Thyroid gland (tissue), 4 donors: ENCODE measurements around the gene ZNF536. TPM values are rescaled to one million over a fixed set of nuclear protein-coding genes. Genes with fewer than 3 reads are reported as not detected.

ENCODE experiments used
- DNase-seq, 2 donors: peaks; one replicate each; pipeline ENCODE4 v3.0.0-alpha.2; 2019
- H3K27ac ChIP-seq, 3 donors: fragments of 200-600 bp; sonication (generic); 1 replicate in 2 of 3; 2 replicates in 1 of 3; pipeline ENCODE4 v1.5.1; 2016 to 2019; ENCODE audit warnings: mild to moderate bottlenecking in 1 of 3, moderate library complexity in 1 of 3
- H3K27me3 ChIP-seq: fragments of 200-600 bp; sonication (generic); one replicate; pipeline ENCODE4 v1.5.1; 2019
- H3K36me3 ChIP-seq, 2 donors: fragments of 200-600 bp; sonication (generic); one replicate each; pipeline ENCODE4 v1.5.1; 2016 to 2019
- H3K4me1 ChIP-seq, 2 donors: fragments of 200-600 bp; sonication (generic); one replicate each; pipeline ENCODE4 v1.5.1; 2017 to 2019
- H3K4me3 ChIP-seq, 3 donors: fragments of 200-600 bp; sonication (generic); replicated peaks in 1 of 3; 1 replicate in 2 of 3; 2 replicates in 1 of 3; pipeline ENCODE4 v1.5.1; 2016; ENCODE audit warnings: mild to moderate bottlenecking in 1 of 3
- H3K9me3 ChIP-seq: fragments of 200-600 bp; sonication (generic); one replicate; pipeline ENCODE4 v1.5.1; 2017
- CTCF ChIP-seq, 6 experiments: fragments of 200-600 bp in 3 of 6; fragments of 450-650 bp in 3 of 6; sonication (generic) in 3 of 6; IDR thresholded peaks; one replicate each; pipeline ENCODE4 v1.5.1; 2016 to 2019; ENCODE audit warnings: antibody characterized with exemption in 6 of 6, mild to moderate bottlenecking in 2 of 6, inconsistent platforms in 1 of 6, moderate library complexity in 1 of 6
- POLR2A ChIP-seq, 2 donors: fragments of 450-650 bp; IDR thresholded peaks; one replicate each; pipeline ENCODE4 v1.6.1; 2017; ENCODE audit warnings: antibody characterized with exemption in 2 of 2, mild to moderate bottlenecking in 2 of 2, moderate library complexity in 1 of 2
- WGBS, 2 donors: methylation state at CpG; one replicate each; pipeline ENCODE4 v1.1.5; 2017; 5-methylcytosine and 5-hydroxymethylcytosine counted together
- intact Hi-C: fragments of 100-400 bp; cut with DNase I; formaldehyde crosslinking; loops from one replicate; pipeline ENCODE4 v1.15.1; 2023
- total RNA-seq, 4 donors: library from RNA; depleted of rRNA; stranded (reverse); fragments of >200 nt; gene quantifications; one replicate each; pipeline ENCODE4 v1.2.3, GENCODE V29; 2016

Gene ZNF536
- total RNA-seq, 4 donors from 2014 or later, result 1.1 to 10.8 (median 5.3) TPM

DNA sequence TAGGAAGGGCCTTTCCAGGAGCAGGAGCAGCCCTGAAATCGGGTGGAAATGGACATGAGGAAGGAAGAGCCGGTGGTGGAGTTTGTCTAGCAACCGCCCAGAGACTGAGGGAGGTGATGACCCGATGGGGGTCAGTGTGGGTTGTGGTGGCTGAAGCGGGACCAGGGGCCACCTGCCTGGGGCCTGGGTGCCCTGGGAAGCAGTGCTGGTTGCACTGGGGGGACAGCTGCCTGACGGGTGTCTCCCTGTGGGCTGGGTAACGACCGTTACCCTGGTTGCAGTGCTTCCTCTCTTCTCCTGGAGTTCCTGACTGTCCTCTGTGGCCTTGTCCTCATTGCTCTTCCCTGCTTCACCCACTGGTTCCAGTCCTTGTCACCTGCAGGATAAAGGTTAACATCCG is 13.0 kb downstream of the ZNF536 start:
- TF ChIP-seq CTCF (IDR thresholded peaks at IDR 0.05), result no peak
- TF ChIP-seq POLR2A (IDR thresholded peaks at IDR 0.05), result no peak
- WGBS, 2 donors, result 84 to 85% methylated on average over 9 of the region's 9 CpGs
- H3K27ac ChIP-seq, result no peak overlapping the region
- no peaks in the 10 kb centered on the region for H3K9me3 ChIP-seq
- H3K4me3 ChIP-seq, result no peak overlapping the region
- DNase-seq, result no peak
- intact Hi-C loops, result no loop called here
- no peaks in the 10 kb centered on the region for H3K4me1 ChIP-seq
- H3K27me3 ChIP-seq, result no peaks in the 10 kb centered on the region
- no peaks in the 10 kb centered on the region for H3K36me3 ChIP-seq

GRCh38 chr19:30385666-30386065 is 13.5 kb downstream of the ZNF536 start:
- TF ChIP-seq CTCF (IDR thresholded peaks at IDR 0.05), result no peak
- no peak for TF ChIP-seq POLR2A (IDR thresholded peaks at IDR 0.05)
- WGBS, 2 donors, result 92 to 93% methylated on average over 5 of the region's 5 CpGs
- Histone ChIP-seq H3K36me3 (no peaks in the 10 kb centered on the region), H3K9me3 (no peaks in the 10 kb centered on the region), H3K4me1 (no peaks in the 10 kb centered on the region), H3K27ac (no peak overlapping the region), H3K4me3 (no peak overlapping the region), H3K27me3 (no peaks in the 10 kb centered on the region)
- intact Hi-C loops, result no loop called here
- no peak for DNase-seq

DNA sequence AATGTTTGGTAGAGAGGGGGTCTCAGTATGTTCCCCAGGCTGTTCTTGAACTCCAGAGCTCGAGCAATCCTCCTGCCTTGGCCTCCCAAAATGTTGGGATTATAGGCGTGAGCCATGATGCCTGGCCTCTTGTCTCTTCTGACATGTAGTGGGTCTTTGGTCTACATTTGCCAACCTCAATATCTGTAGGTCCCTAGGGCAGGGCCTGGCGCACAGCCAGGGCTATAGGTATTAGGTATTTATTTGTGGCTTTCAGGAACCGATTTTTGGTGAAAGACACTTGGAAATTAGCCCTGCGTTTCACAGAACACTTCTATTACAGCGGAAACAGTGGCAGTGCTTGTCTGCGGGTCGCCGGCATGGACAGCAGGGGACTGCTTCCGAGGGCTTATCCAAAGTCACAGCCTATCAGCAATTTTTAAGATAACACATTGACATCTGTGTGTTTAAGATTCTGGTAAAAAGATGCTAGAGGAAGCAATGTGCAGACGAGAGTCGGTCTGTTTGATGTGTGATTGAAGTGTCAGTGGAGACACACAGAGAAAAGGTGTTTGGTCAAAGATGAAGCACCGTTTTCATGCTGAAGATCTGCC is 14.5 kb downstream of the ZNF536 start:
- TF ChIP-seq CTCF (IDR thresholded peaks at IDR 0.05) (no peak), POLR2A (IDR thresholded peaks at IDR 0.05) (no peak)
- H3K9me3 ChIP-seq, result no peaks in the 10 kb centered on the region

DNA sequence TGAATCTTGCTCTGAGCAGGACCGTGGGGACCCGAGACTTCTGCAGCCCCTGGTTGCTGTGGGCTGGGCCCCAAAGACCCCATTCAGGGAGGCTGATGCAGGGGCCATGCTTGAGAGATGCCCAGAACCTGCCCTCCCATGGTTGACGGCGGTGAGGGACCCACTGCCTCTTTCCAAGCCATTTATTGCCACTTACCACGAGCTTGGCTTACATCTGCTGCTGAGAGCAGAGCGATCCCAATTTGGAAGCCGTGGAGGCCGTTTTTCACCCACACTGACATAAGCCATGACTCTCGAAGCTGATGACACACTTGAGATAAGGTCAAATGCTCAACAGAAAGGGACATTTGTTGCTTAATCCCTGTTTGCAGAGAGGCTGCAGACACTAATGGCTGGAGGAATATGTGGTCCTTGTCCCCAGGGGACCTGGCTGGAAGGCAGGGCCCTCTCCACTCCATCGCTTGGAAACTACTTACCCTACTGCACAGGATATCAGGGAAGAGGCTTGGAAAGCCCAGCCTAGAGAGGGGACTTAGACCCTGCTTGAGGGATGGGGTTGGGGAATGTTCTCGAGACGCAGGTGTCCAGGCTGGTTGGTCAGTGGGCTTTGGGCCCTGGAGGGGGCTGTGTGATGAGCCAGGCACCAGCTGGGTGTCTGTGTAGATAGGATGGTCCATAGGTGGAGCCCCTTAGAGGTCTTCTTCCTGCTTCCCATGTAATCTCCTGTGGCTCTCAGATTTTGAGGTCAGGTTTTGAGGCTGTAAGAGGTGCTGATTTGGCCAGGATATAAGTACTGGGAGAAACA is 15.3 kb downstream of the ZNF536 start:
- H3K36me3 ChIP-seq, result no peaks in the 10 kb centered on the region
- no peak overlapping the region for H3K27ac ChIP-seq
- no peak for DNase-seq
- H3K9me3 ChIP-seq, result no peaks in the 10 kb centered on the region
- intact Hi-C loops, result no loop called here
- H3K4me1 ChIP-seq, result no peaks in the 10 kb centered on the region
- WGBS, 2 donors, result 69 to 73% methylated on average over 10 to 12 of the region's 12 CpGs
- no peaks in the 10 kb centered on the region for H3K27me3 ChIP-seq
- no peak overlapping the region for H3K4me3 ChIP-seq
- no peak for TF ChIP-seq POLR2A (IDR thresholded peaks at IDR 0.05)
- no peak for TF ChIP-seq CTCF (IDR thresholded peaks at IDR 0.05)

More for the DNA sequence above, 14.5 kb downstream of the ZNF536 start:
- no peaks in the 10 kb centered on the region for H3K36me3 ChIP-seq
- H3K4me3 ChIP-seq, result no peak overlapping the region
- no peaks in the 10 kb centered on the region for H3K4me1 ChIP-seq
- intact Hi-C loops, result no loop called here
- 71 to 76% methylated on average over 13 of the region's 13 CpGs for WGBS, 2 donors
- no peaks in the 10 kb centered on the region for H3K27me3 ChIP-seq
- DNase-seq, result no peak
- H3K27ac ChIP-seq, result no peak overlapping the region

GRCh38 chr19:30388327-30388726 is 16.1 kb downstream of the ZNF536 start:
- no peak overlapping the region for H3K27ac ChIP-seq
- no peak for DNase-seq
- intact Hi-C loops, result no loop called here
- 96 to 97% methylated on average over 9 of the region's 9 CpGs for WGBS, 2 donors
- TF ChIP-seq POLR2A (IDR thresholded peaks at IDR 0.05) (no peak), CTCF (IDR thresholded peaks at IDR 0.05) (no peak)
- no peak overlapping the region for H3K4me3 ChIP-seq
- no peaks in the 10 kb centered on the region for H3K9me3 ChIP-seq
- no peaks in the 10 kb centered on the region for H3K36me3 ChIP-seq
- no peaks in the 10 kb centered on the region for H3K4me1 ChIP-seq
- H3K27me3 ChIP-seq, result no peaks in the 10 kb centered on the region
